Measurements from ENCODE around the gene TP53I13. TPM values are rescaled to one million over a fixed set of nuclear protein-coding genes. Genes with fewer than 3 reads are reported as not detected.
A peak's percentile ranks its signal among the peaks of the same experiment; 100 is the strongest.

The TP53I13 gene
- total RNA-seq, 1 donor = 57.2 TPM

DNA sequence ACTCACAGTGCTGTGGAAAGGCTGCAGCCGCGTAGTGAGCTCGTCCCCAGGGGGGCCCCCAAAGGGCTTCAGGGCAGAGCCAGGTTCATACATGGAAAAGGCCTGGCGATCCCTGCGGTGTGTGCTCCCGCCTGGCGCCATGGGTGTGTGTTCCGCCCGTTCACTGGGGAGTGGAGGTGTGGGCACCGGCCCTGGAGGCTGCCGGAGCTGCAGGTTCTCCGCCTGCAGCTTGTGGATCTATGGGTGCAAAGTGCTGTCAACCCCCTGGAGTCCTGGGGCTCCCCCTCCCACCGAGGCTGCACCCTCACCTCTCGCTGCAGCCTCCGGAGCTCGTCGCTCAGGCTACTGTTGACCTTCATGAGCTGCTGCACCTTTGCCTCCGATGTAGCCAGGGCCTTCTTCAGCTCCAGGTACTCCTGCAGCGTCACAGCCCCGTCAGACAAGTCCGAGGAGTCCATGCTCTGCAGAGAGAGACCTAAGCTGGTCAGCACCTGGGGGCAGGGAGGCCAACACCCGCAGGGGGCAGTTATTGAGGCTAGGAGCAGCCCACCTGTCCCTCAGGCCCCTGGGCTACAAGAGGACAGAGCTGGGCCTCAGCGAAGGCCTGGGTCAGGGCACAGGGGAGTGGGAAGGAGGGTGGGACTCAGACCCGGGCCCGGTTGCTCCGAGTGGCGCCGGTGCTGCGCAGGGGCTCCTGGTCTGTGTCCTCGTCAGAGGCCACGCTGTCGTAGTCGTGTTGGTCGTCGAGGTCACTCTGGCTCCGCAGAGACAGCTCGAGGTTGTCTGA, 7.9 kb downstream of the TP53I13 start:
- peaks cover 4% of the 10 kb centered on the region for H3K79me2 ChIP-seq (ENCODE audit: insufficient read depth, low read length)
- H3K4me1 ChIP-seq (ENCODE audit: insufficient read depth, low read length) = peaks cover 20% of the 10 kb centered on the region
- peaks cover 41% of the 10 kb centered on the region for H3K36me3 ChIP-seq (ENCODE audit: insufficient read depth, low read length)
- H3K9me3 ChIP-seq (ENCODE audit: low read depth, low read length) = no peaks in the 10 kb centered on the region
- no peak overlapping the region for H3K27ac ChIP-seq (ENCODE audit: low read depth, low read length)
- peak; percentile 51 for DNase-seq (ENCODE audit: insufficient read length, low spot score, missing footprints)
- TF ChIP-seq, protein P1, sequence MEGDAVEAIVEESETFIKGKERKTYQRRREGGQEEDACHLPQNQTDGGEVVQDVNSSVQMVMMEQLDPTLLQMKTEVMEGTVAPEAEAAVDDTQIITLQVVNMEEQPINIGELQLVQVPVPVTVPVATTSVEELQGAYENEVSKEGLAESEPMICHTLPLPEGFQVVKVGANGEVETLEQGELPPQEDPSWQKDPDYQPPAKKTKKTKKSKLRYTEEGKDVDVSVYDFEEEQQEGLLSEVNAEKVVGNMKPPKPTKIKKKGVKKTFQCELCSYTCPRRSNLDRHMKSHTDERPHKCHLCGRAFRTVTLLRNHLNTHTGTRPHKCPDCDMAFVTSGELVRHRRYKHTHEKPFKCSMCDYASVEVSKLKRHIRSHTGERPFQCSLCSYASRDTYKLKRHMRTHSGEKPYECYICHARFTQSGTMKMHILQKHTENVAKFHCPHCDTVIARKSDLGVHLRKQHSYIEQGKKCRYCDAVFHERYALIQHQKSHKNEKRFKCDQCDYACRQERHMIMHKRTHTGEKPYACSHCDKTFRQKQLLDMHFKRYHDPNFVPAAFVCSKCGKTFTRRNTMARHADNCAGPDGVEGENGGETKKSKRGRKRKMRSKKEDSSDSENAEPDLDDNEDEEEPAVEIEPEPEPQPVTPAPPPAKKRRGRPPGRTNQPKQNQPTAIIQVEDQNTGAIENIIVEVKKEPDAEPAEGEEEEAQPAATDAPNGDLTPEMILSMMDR (IDR thresholded peaks at IDR 0.05; ENCODE audit: extremely low read depth, low read depth, low read length) = no peak
- H3K4me3 ChIP-seq (ENCODE audit: insufficient read depth, low read length) = no peak overlapping the region
- H3K4me2 ChIP-seq (ENCODE audit: insufficient read depth, low read length) = no peak overlapping the region
- peaks cover 18% of the 10 kb centered on the region for H4K20me1 ChIP-seq (ENCODE audit: insufficient read depth, low read length)
- no peak overlapping the region for H2AFZ ChIP-seq (ENCODE audit: low read length)
- no peaks in the 10 kb centered on the region for H3K27me3 ChIP-seq (ENCODE audit: insufficient read depth, low read length)

DNA sequence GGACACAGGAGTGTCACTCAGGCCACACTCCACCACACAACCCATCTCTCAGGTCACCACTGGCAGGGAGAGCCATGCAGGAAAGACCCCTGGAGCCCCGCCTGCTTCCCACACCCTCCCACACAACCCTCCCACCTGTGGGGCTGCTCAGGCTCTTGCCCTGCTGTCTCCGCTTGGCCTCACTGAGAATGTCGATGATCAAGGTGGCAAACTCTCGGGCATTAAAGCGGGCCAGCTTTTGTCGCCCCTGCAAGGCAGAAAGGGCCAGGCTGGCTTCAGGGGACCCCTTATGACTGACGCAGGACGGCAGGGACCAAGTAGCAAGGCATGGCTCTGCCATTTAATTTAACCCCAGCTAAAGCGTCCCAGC, 8.5 kb downstream of the TP53I13 start:
- Histone ChIP-seq H3K79me2 (ENCODE audit: insufficient read depth, low read length) (peaks cover 10% of the 10 kb centered on the region), H2AFZ (ENCODE audit: low read length) (no peak overlapping the region), H3K4me3 (ENCODE audit: insufficient read depth, low read length) (no peak overlapping the region), H3K27me3 (ENCODE audit: insufficient read depth, low read length) (no peaks in the 10 kb centered on the region), H3K36me3 (ENCODE audit: insufficient read depth, low read length) (peaks cover 43% of the 10 kb centered on the region), H3K9me3 (ENCODE audit: low read depth, low read length) (no peaks in the 10 kb centered on the region), H3K27ac (ENCODE audit: low read depth, low read length) (no peak overlapping the region), H3K4me2 (ENCODE audit: insufficient read depth, low read length) (no peak overlapping the region), H3K4me1 (ENCODE audit: insufficient read depth, low read length) (peaks cover 19% of the 10 kb centered on the region), H4K20me1 (ENCODE audit: insufficient read depth, low read length) (peaks cover 18% of the 10 kb centered on the region)
- peak; percentile 45 for DNase-seq (ENCODE audit: insufficient read length, low spot score, missing footprints)
- TF ChIP-seq, protein P1 (IDR thresholded peaks at IDR 0.05; ENCODE audit: extremely low read depth, low read depth, low read length) = no peak

DNA sequence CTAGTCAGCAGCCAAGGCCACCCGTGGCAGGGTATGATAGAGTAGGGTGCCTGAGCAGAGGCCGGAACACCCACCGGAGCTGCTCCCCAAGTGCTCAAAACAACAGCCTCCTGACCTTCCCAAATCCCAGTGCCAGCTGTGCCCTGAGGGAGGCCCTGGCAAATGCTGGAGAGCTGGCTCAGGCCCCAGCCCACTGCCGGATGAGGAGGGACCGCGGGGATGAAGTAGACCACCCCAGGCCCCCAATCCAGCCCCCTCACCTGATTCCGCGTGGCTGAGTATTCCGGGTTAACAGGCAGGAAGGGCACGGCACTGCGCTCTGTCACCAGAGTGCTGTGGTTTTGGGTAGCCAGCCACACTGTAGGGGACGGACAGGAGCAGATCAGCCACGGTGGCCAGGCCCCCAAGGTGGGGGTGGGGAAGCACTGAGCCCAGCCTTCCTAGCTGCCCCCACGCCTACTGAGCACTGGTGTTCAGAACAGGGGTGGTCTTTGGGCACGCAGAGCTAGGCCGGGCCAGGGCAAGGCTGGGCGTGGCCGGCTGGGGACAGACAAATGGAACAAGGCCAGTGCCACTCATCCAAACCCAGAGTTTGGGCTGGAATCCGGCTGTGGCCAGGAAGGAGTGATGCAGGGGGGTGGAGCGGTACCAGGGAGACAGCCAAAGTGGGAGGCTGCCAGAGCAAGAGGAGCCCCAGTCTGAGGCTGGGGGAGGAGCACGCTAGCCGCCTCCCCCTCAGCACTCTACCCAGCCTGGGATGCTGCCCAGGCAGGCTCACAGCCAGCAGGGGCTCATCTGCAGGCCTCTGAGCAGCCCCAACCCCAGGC, 9.1 kb downstream of the TP53I13 start:
- Histone ChIP-seq H2AFZ (ENCODE audit: low read length) (peak overlapping the region; percentile 22), H3K9me3 (ENCODE audit: low read depth, low read length) (no peaks in the 10 kb centered on the region), H3K4me2 (ENCODE audit: insufficient read depth, low read length) (peak overlapping the region; percentile 43), H3K27me3 (ENCODE audit: insufficient read depth, low read length) (no peaks in the 10 kb centered on the region), H3K36me3 (ENCODE audit: insufficient read depth, low read length) (peaks cover 49% of the 10 kb centered on the region), H3K4me3 (ENCODE audit: insufficient read depth, low read length) (no peak overlapping the region), H3K79me2 (ENCODE audit: insufficient read depth, low read length) (peaks cover 16% of the 10 kb centered on the region), H3K4me1 (ENCODE audit: insufficient read depth, low read length) (peaks cover 14% of the 10 kb centered on the region), H4K20me1 (ENCODE audit: insufficient read depth, low read length) (peaks cover 20% of the 10 kb centered on the region), H3K27ac (ENCODE audit: low read depth, low read length) (no peak overlapping the region)
- TF ChIP-seq, protein P1 (IDR thresholded peaks at IDR 0.05; ENCODE audit: extremely low read depth, low read depth, low read length) = no peak
- peak; percentile 98 for DNase-seq (ENCODE audit: insufficient read length, low spot score, missing footprints)
